Stimulated activated CD4-positive, alpha-beta T cell treated with anti-CD3 and anti-CD28 coated beads, Interleukin-1b, Interleukin-23, amount 100 ng/mL, for 1 hour (primary cell): ENCODE results near the gene CRACDL.

Experiments
- DNase-seq, 2 donors: peaks; one replicate each; pipeline ENCODE4 v3.0.0-alpha.2; 2020; ENCODE audit warnings: low read depth in 2 of 2

Gene CRACDL

GRCh38 chr2:98803405-98804264 is 132.4 kb downstream of the CRACDL start:
- DNase-seq: no peak

DNA sequence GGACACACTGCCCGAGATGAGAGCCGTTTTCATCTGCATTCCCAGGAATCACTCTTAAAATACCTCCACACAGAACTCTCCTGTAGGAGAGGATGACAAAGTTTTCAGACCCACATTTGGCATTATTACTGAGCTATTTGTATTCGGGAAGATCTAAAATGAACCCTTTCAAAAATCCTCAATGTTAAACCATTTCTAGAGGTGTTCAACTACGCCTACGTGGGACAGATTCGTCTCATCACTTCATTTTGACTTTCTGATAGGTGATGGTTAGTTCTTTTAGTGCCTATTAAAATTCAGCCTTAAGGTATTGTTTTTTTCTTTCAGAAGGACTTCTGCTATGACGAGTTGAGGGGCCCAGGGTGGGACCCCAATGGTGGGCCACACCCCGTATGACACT is 133.7 kb downstream of the CRACDL start:
- DNase-seq: no peak

- DNase-seq: no peak
Observed at GRCh38 chr2:98801921-98802321, 134.1 kb downstream of the CRACDL start.

DNA sequence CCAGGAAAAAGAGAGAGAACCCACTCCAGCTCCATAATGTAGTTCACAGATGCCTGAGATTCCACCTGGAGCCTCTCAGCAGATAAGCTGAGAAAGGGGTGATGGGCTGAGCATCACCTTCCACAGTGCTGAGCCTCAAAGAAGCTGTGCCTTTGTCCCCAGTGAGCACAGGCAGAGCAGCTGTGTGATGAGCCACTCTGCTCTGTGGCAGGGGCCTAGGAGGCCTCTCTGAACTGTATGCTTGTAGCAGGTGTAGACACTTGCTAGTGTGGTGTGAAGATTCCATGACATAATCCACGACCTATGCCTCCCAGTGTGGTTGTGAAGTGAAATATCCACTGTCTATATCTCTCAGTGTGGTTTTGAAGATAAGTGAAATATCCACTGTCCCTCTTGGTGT is 134.7 kb downstream of the CRACDL start:
- DNase-seq: no peak

- DNase-seq: no peak
Observed at GRCh38 chr2:98800330-98801064, 135.5 kb downstream of the CRACDL start.

- DNase-seq: no peak
Observed at GRCh38 chr2:98799375-98800329, 136.4 kb downstream of the CRACDL start.

- DNase-seq: no peak
Observed at GRCh38 chr2:98796775-98797544, 139.1 kb downstream of the CRACDL start.

DNA sequence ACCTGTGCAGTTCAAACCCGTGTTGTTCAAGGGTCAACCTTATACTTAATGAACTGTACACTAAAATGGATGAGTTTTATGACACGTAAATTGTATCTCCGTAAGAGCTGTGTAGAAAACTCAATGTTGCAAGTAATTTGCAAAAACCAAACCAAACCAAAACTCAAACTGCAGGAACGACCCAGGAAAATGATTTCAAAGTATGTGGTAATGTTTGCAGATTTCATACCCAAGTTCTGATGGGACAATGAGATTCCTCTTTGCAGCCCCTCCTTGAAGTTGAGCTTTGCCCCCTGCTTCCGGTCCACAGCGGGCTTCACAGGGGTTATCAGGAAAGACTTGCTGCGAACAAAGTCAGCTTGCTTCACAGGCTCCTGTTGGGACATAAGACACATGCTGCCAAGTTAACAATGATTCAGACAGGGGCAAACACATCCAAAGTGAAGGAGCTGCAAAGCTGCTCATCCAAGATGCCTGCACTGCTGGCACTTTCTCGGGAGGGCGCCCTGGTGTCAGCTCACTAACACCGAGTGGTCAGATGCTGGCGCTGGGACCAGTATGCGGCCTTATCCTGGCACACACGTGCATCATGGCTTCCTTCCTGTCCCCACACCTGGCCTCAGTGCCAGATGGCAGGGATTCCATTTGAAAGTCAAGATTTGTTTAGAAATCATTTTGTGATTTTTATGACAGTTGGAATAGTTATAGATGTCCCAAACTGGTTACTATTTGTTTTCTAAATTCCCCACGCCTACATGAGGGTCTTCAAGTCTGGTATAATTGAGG is 139.9 kb downstream of the CRACDL start:
- no peak for DNase-seq

DNA sequence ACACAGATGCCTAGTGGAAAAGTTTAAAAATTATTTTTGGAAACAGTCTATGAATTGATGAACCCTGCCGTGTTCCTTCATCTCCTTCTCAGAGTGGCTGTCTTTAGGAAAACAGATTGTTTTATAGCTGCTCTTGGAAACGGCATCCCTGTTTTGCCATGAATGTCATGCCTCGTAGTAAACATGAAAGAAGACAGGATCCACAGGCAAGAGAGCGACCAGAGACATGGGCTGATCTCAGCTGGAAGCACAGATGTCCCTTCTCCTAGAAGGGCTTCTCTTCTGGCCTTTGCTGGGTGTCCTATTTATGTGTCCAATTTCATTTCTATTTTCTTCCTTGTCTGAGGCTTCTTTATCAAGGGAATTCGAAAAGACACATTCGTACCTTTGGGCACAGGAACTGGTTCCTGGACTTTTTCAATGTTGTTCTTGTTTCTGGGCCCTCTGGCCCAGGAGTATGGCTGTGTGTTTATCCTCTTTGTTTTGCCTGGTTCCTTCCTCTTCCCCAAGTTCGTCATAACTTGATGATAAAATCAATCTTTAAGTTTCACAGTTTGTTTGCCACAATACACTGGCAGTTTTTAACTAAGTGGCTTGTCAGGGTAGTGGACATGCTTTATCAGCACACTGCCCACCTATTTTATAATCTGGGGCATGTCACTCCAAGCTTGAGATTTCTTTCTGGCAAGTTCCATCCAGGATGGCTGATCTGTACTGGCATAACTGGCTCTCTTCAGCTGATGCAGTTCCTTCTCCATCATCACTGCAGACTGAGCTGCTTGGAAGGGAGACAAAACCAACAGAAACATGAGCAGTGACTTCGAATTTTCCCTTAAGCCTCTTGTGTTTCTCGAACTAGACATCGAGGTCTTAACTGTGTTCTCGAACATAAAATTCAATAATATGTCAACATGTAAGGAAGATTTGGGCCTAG is 141.9 kb downstream of the CRACDL start:
- DNase-seq: no peak

- DNase-seq: no peak
Observed at GRCh38 chr2:98793275-98793674, 142.8 kb downstream of the CRACDL start.

DNA sequence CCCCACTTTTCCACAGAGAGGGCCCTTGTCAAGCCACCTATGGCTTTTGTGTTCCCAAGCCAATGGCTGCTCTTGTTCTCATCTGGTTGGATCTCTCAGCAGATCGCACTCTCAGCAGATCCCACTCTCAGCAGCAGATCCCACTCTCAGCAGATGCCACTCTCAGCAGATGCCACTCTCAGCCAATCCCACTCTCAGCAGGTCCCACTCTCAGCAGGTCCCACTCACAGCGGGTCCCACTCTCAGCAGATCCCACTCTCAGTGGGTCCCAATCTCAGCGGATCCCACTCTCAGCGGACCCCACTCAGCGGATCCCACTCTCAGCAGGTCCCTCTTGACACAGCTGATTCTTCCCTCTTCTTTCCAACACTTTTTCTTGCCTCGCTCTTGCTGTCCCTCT is 145.8 kb downstream of the CRACDL start:
- no peak for DNase-seq

GRCh38 chr2:98787700-98788099 is 148.3 kb downstream of the CRACDL start:
- no peak for DNase-seq

GRCh38 chr2:98786179-98786578 is 149.8 kb downstream of the CRACDL start:
- no peak for DNase-seq

GRCh38 chr2:98782570-98782969 is 153.5 kb downstream of the CRACDL start:
- DNase-seq: no peak

GRCh38 chr2:98781822-98782221 is 154.2 kb downstream of the CRACDL start:
- no peak for DNase-seq

DNA sequence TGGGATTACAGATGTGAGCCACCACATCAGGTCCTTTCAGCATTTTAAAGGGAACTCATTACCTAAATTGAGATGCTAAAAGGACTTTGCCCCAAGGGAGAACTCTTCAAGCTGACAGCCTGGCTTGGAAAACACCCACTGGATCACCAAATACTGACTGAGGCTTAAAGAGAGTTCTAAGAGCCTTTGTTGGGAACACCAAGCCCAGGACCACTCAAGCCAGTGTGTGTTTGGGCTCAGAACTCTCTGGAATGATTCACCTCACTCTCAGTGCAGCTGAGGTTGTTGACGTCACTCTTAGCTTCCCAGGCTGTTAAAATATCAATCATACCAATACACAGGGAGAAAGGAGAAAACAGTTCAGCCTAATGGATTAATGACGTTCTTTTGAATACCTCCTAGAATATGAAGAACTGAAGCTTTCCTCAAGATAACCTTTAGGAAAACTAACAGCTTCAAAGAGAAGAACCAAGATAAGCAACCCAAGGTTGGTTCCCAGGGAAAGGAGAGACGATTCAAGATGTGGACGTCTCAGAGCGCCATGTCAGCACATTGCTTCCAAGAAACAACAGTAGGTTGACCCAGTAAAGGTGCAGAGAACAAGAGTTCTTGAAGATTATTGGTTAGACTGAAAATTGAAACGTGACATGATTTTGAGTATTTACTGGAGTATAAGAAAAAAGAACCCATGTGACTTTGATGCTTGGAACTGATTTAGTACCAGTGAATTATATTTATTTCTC is 157.1 kb downstream of the CRACDL start:
- no peak for DNase-seq

GRCh38 chr2:98778151-98778550 is 157.9 kb downstream of the CRACDL start:
- no peak for DNase-seq

- DNase-seq: no peak
Observed at GRCh38 chr2:98777710-98778109, 158.3 kb downstream of the CRACDL start.

GRCh38 chr2:98777076-98777475 is 158.9 kb downstream of the CRACDL start:
- DNase-seq: no peak
